Stomach (tissue), 19 donors: Measurements from ENCODE around the gene DPH6. TPM values are rescaled to one million over a fixed set of nuclear protein-coding genes. Genes with fewer than 3 reads are reported as not detected.
"Not testable (repeated sequence)": the region's sequence is repeated elsewhere in the genome, so short reads cannot be mapped to it uniquely, and the experiment has no call there.

Source experiments
- DNase-seq, 2 donors: peaks; one replicate each; pipeline versions ENCODE4 v3.0.0 to v3.0.0-alpha.2; 2013 to 2019
- H3K27ac ChIP-seq, 5 donors: fragments of 200-600 bp in 4 of 5; sonication (generic) in 4 of 5; one replicate each; pipeline ENCODE4 v1.5.1; 2013 to 2019; ENCODE audit warnings: mild to moderate bottlenecking in 1 of 5, moderate library complexity in 1 of 5
- H3K27me3 ChIP-seq, 3 donors: fragments of 200-600 bp; sonication (generic); one replicate each; pipeline ENCODE4 v1.5.1; 2017 to 2019; ENCODE audit warnings: mixed run types in 1 of 3
- H3K36me3 ChIP-seq, 4 donors: fragments of 200-600 bp; sonication (generic); 1 replicate in 3 of 4; 2 replicates in 1 of 4; pipeline ENCODE4 v1.5.1; 2016 to 2019
- H3K4me1 ChIP-seq, 4 donors: fragments of 200-600 bp; sonication (generic); one replicate each; pipeline ENCODE4 v1.5.1; 2016 to 2019
- H3K4me3 ChIP-seq, 4 donors: fragments of 200-600 bp; sonication (generic) in 3 of 4; one replicate each; pipeline ENCODE4 v1.5.1; 2016 to 2019; ENCODE audit warnings: mild to moderate bottlenecking in 1 of 4
- H3K9me3 ChIP-seq, 4 donors: fragments of 200-600 bp; sonication (generic); one replicate each; pipeline ENCODE4 v1.5.1; 2016 to 2019
- CTCF ChIP-seq, 7 experiments: fragments of 450-650 bp in 4 of 7; fragments of 200-600 bp in 3 of 7; sonication (generic) in 3 of 7; IDR thresholded peaks; one replicate each; pipeline ENCODE4 v1.5.1; 2016 to 2019; ENCODE audit warnings: antibody characterized with exemption in 7 of 7, control low read depth in 2 of 7, mild to moderate bottlenecking in 1 of 7
- EP300 ChIP-seq: sonication (generic); formaldehyde crosslinking; IDR thresholded peaks from one replicate; pipeline ENCODE4 v1.6.1; 2017; ENCODE audit warnings: antibody characterized with exemption
- POLR2A ChIP-seq, 4 donors: fragments of 450-650 bp; IDR thresholded peaks; one replicate each; pipeline ENCODE4 v1.6.1; 2016; ENCODE audit warnings: antibody characterized with exemption in 4 of 4, control low read depth in 2 of 4, mild to moderate bottlenecking in 1 of 4, moderate library complexity in 1 of 4
- POLR2AphosphoS5 ChIP-seq, 3 donors: sonication (generic); formaldehyde crosslinking; IDR thresholded peaks; one replicate each; pipeline ENCODE4 v1.6.1; 2016; ENCODE audit warnings: antibody characterized with exemption in 3 of 3
- WGBS, 5 donors: extraction: QIAGEN DNeasy Blood & Tissue Kit in 3 of 5; methylation state at CpG; one replicate each; pipeline versions ENCODE4 v1.1.5 to v1.1.7; 2013 to 2018; 5-methylcytosine and 5-hydroxymethylcytosine counted together
- intact Hi-C: fragments of 100-400 bp; cut with DNase I; formaldehyde crosslinking; loops from one replicate; pipeline ENCODE4 v1.15.1; 2023; ENCODE audit warnings: low total_unique reads
- long read RNA-seq, 10 donors: transcript quantifications; one replicate each; lab custom pipeline, GENCODE V29; 2026
- polyA plus RNA-seq, 3 donors: library from polyadenylated mRNA; stranded (reverse); fragments of 200-250 nt; gene quantifications; one replicate each; pipeline ENCODE4 v1.2.3, GENCODE V29; 2013
- total RNA-seq, 5 donors: library from RNA; depleted of rRNA; stranded (reverse); fragments of >200 nt; gene quantifications; one replicate each; pipeline versions ENCODE4 v1.1.0 to v1.2.3, GENCODE V29; 2014 to 2016
- donor health status: healthy with polysubstance abuse.
- donor health status: Bipolar disorder and iron deficiency.
- donor health status: healthy.

Gene DPH6
- total RNA-seq (10 to 100 TPM in 4 of 5 donors, 1 to 10 TPM in 1; 7.2 to 52.3 (median 27.7) TPM), polyA plus RNA-seq (10 to 100 TPM in 1 of 3 donors, 1 to 10 TPM in 2; 6.1 to 10.8 (median 6.5) TPM)
- long read RNA-seq, donor 1, partial matches to known transcripts, result 0 of 1 reads
- long read RNA-seq, donor 1, other reads (novel, unspliced or antisense), result 0 of 1 reads
- long read RNA-seq, donor 2, result 0 reads
- long read RNA-seq, donor 3, partial matches to known transcripts, result 0 of 1 reads
- long read RNA-seq, donor 3, other reads (novel, unspliced or antisense), result 0 of 1 reads
- long read RNA-seq, donor 4, result 0 reads
- long read RNA-seq, donor 5, result 0 reads
- long read RNA-seq, donor 6, transcript DPH6-201 (9 exons, 2,099 nt), result major isoform, 7 of 7 reads
- long read RNA-seq, donor 6, partial matches to known transcripts, result 0 of 7 reads
- long read RNA-seq, donor 6, other reads (novel, unspliced or antisense), result 0 of 7 reads
- long read RNA-seq, donor 7, partial matches to known transcripts, result 0 of 3 reads
- long read RNA-seq, donor 7, other reads (novel, unspliced or antisense), result 0 of 3 reads
- long read RNA-seq, donor 8, partial matches to known transcripts, result 0 of 3 reads
- long read RNA-seq, donor 8, other reads (novel, unspliced or antisense), result 0 of 3 reads
- long read RNA-seq, donor 9, partial matches to known transcripts, result 0 of 1 reads
- long read RNA-seq, donor 9, other reads (novel, unspliced or antisense), result 0 of 1 reads
- long read RNA-seq, donor 10, result 0 reads

GRCh38 chr15:35545824-35546510 lies at the start of gene DPH6:
DPH6 (minus strand) TSS chr15:35546165; CDS start chr15:35546141, 24 bp downstream.
- 0% methylated on average over 39 to 66 of the region's 66 CpGs for WGBS, 5 donors
- peaks cover 5 to 31% (median 16%) of the 10 kb centered on the region in 4 donors for H3K4me1 ChIP-seq
- no peaks in the 10 kb centered on the region for H3K27me3 ChIP-seq
- TF ChIP-seq POLR2A (IDR thresholded peaks at IDR 0.05) (peak in 1 of 4 donors; percentile 52), POLR2AphosphoS5 (IDR thresholded peaks at IDR 0.05) (peak in 2 of 3 donors; percentile 86 to 87), CTCF (IDR thresholded peaks at IDR 0.05) (no peak)
- H3K4me3 ChIP-seq, result peak within 1 kb of the TSS; percentile 56 to 78 (median 58)
- H3K9me3 ChIP-seq, result no peaks in the 10 kb centered on the region
- intact Hi-C loops, result no loop called here
- DNase-seq, result peak; percentile 81 to 95
- no peaks in the 10 kb centered on the region for H3K36me3 ChIP-seq
- peak within 1 kb of the TSS; percentile 90 to 97 (median 96) for H3K27ac ChIP-seq

- no peaks in the 10 kb centered on the region for H3K9me3 ChIP-seq
- no peak overlapping the region for H3K4me3 ChIP-seq
- 44 to 93% (median 84%) methylated on average over 1 of the region's 1 CpG for WGBS, 5 donors
- TF ChIP-seq EP300 (no peak), POLR2A (IDR thresholded peaks at IDR 0.05) (no peak), POLR2AphosphoS5 (IDR thresholded peaks at IDR 0.05) (no peak), CTCF (IDR thresholded peaks at IDR 0.05) (no peak)
- DNase-seq, result no peak
- H3K36me3 ChIP-seq, result no peaks in the 10 kb centered on the region
- intact Hi-C loops, result no loop called here
- H3K27me3 ChIP-seq, result no peaks in the 10 kb centered on the region
- no peak overlapping the region for H3K27ac ChIP-seq
- no peaks in the 10 kb centered on the region for H3K4me1 ChIP-seq
Observed at GRCh38 chr15:35595656-35596055, 49.7 kb upstream of the DPH6 start.

GRCh38 chr15:35591987-35592386 lies 46.0 kb upstream of the DPH6 start:
- WGBS, 5 donors, result 72 to 82% (median 81%) methylated on average over 2 of the region's 2 CpGs
- DNase-seq, intact Hi-C loops: not testable (repeated sequence)

GRCh38 chr15:35583863-35584528 lies 38.0 kb upstream of the DPH6 start:
- Histone ChIP-seq H3K9me3 (no peaks in the 10 kb centered on the region), H3K27me3 (no peaks in the 10 kb centered on the region), H3K4me3 (no peak overlapping the region), H3K27ac (peak overlapping the region in 2 of 5 donors; percentile 6 to 28), H3K4me1 (no peaks in the 10 kb centered on the region), H3K36me3 (no peaks in the 10 kb centered on the region)
- peak in 1 of 2 donors; percentile 50 for DNase-seq
- intact Hi-C loops, result no loop called here
- WGBS, 5 donors, result 26 to 59% (median 41%) methylated on average over 1 of the region's 1 CpG
- TF ChIP-seq CTCF (IDR thresholded peaks at IDR 0.05), result no peak
- TF ChIP-seq POLR2AphosphoS5 (IDR thresholded peaks at IDR 0.05), result peak in 1 of 3 donors; percentile 53

More at GRCh38 chr15:35591987-35592386, 46.0 kb upstream of the DPH6 start:
- H3K27ac ChIP-seq, H3K9me3 ChIP-seq, H3K27me3 ChIP-seq, H3K4me3 ChIP-seq, H3K36me3 ChIP-seq, H3K4me1 ChIP-seq: not testable (repeated sequence)
